IPS-15b (cell line): ENCODE results near the gene SIRT2.

Experiments used
- H3K27me3 ChIP-seq: one replicate; pipeline ENCODE4 v1.6.1; 2013; ENCODE audit warnings: low read length; ENCODE audit not compliant: control insufficient read depth, insufficient read depth
- H3K36me3 ChIP-seq: one replicate; pipeline ENCODE4 v1.6.1; 2013; ENCODE audit warnings: low read length; ENCODE audit not compliant: control insufficient read depth, insufficient read depth
- H3K4me1 ChIP-seq: one replicate; pipeline ENCODE4 v1.6.1; 2013; ENCODE audit warnings: mild to moderate bottlenecking, low read length; ENCODE audit not compliant: control insufficient read depth, insufficient read depth
- H3K4me3 ChIP-seq: one replicate; pipeline ENCODE4 v1.5.1; 2013; ENCODE audit warnings: low read depth, low read length
- H3K9ac ChIP-seq: one replicate; pipeline ENCODE4 v1.6.1; 2013; ENCODE audit warnings: low read depth, mild to moderate bottlenecking, low read length
- H3K9me3 ChIP-seq: one replicate; pipeline ENCODE4 v1.6.1; 2013; ENCODE audit warnings: mild to moderate bottlenecking, low read length; ENCODE audit not compliant: control insufficient read depth, insufficient read depth

SIRT2 gene

GRCh38 chr19:38852231-38853044 lies 47.0 kb downstream of the SIRT2 start:
- Histone ChIP-seq H3K27me3 (no peaks in the 10 kb centered on the region), H3K9me3 (no peaks in the 10 kb centered on the region), H3K4me3 (peak overlapping the region; percentile 86), H3K9ac (peak overlapping the region; percentile 68), H3K36me3 (peaks cover 11% of the 10 kb centered on the region), H3K4me1 (no peaks in the 10 kb centered on the region)

GRCh38 chr19:38851622-38852230 lies 47.7 kb downstream of the SIRT2 start:
- peaks cover 18% of the 10 kb centered on the region for H3K36me3 ChIP-seq
- peak overlapping the region; percentile 86 for H3K4me3 ChIP-seq
- H3K27me3 ChIP-seq = no peaks in the 10 kb centered on the region
- no peaks in the 10 kb centered on the region for H3K4me1 ChIP-seq
- H3K9me3 ChIP-seq = no peaks in the 10 kb centered on the region
- no peak overlapping the region for H3K9ac ChIP-seq

GRCh38 chr19:38850976-38851621 lies 48.3 kb downstream of the SIRT2 start:
- Histone ChIP-seq H3K9ac (peak overlapping the region; percentile 66), H3K4me3 (peak overlapping the region; percentile 86), H3K36me3 (peaks cover 24% of the 10 kb centered on the region), H3K27me3 (no peaks in the 10 kb centered on the region), H3K4me1 (no peaks in the 10 kb centered on the region), H3K9me3 (no peaks in the 10 kb centered on the region)

- peak overlapping the region; percentile 86 for H3K4me3 ChIP-seq
- H3K9ac ChIP-seq = peak overlapping the region; percentile 66
- no peaks in the 10 kb centered on the region for H3K4me1 ChIP-seq
- peaks cover 30% of the 10 kb centered on the region for H3K36me3 ChIP-seq
- no peaks in the 10 kb centered on the region for H3K27me3 ChIP-seq
- no peaks in the 10 kb centered on the region for H3K9me3 ChIP-seq
Observed at GRCh38 chr19:38850436-38850975, 48.9 kb downstream of the SIRT2 start.

- H3K4me1 ChIP-seq = no peaks in the 10 kb centered on the region
- peak within 1 kb of the TSS; percentile 90 for H3K4me3 ChIP-seq
- no peaks in the 10 kb centered on the region for H3K9me3 ChIP-seq
- peak within 1 kb of the TSS; percentile 98 for H3K9ac ChIP-seq
- H3K27me3 ChIP-seq = no peaks in the 10 kb centered on the region
- peaks cover 33% of the 10 kb centered on the region for H3K36me3 ChIP-seq
Observed at GRCh38 chr19:38849860-38850435, 49.5 kb downstream of the SIRT2 start, which contains the start of gene HNRNPL. TSS of gene HNRNPL (minus strand) at chr19:38849986. CDS start at chr19:38849966, 20 bp downstream.

GRCh38 chr19:38849147-38849859 lies 50.1 kb downstream of the SIRT2 start:
- Histone ChIP-seq H3K27me3 (no peaks in the 10 kb centered on the region), H3K9me3 (no peaks in the 10 kb centered on the region), H3K9ac (peak overlapping the region; percentile 98), H3K36me3 (peaks cover 39% of the 10 kb centered on the region), H3K4me1 (no peaks in the 10 kb centered on the region), H3K4me3 (peak overlapping the region; percentile 90)

- Histone ChIP-seq H3K4me1 (no peaks in the 10 kb centered on the region), H3K27me3 (no peaks in the 10 kb centered on the region), H3K9ac (peak overlapping the region; percentile 98), H3K9me3 (no peaks in the 10 kb centered on the region), H3K4me3 (peak overlapping the region; percentile 90), H3K36me3 (peaks cover 46% of the 10 kb centered on the region)
Observed at GRCh38 chr19:38848299-38849146, 50.9 kb downstream of the SIRT2 start.

GRCh38 chr19:38846097-38846496 lies 53.3 kb downstream of the SIRT2 start:
- peaks cover 71% of the 10 kb centered on the region for H3K36me3 ChIP-seq
- H3K4me1 ChIP-seq = no peaks in the 10 kb centered on the region
- H3K27me3 ChIP-seq = no peaks in the 10 kb centered on the region
- no peaks in the 10 kb centered on the region for H3K9me3 ChIP-seq
- H3K4me3 ChIP-seq = no peak overlapping the region
- no peak overlapping the region for H3K9ac ChIP-seq

- peaks cover 77% of the 10 kb centered on the region for H3K36me3 ChIP-seq
- no peaks in the 10 kb centered on the region for H3K4me1 ChIP-seq
- H3K27me3 ChIP-seq = no peaks in the 10 kb centered on the region
- no peak overlapping the region for H3K9ac ChIP-seq
- H3K9me3 ChIP-seq = no peaks in the 10 kb centered on the region
- no peak overlapping the region for H3K4me3 ChIP-seq
Observed at GRCh38 chr19:38845374-38846024, 53.9 kb downstream of the SIRT2 start.

- H3K4me1 ChIP-seq = no peaks in the 10 kb centered on the region
- H3K9ac ChIP-seq = no peak overlapping the region
- H3K27me3 ChIP-seq = no peaks in the 10 kb centered on the region
- no peak overlapping the region for H3K4me3 ChIP-seq
- no peaks in the 10 kb centered on the region for H3K9me3 ChIP-seq
- peaks cover 89% of the 10 kb centered on the region for H3K36me3 ChIP-seq
Observed at GRCh38 chr19:38844093-38844686, 55.2 kb downstream of the SIRT2 start.
